Measurements from ENCODE around the gene CKS2. TPM values are rescaled to one million over a fixed set of nuclear protein-coding genes. Genes with fewer than 3 reads are reported as not detected.

Gene CKS2
- total and polyA plus RNA-seq, 4 donors: 17.4 to 113 (median 37.9) TPM

DNA sequence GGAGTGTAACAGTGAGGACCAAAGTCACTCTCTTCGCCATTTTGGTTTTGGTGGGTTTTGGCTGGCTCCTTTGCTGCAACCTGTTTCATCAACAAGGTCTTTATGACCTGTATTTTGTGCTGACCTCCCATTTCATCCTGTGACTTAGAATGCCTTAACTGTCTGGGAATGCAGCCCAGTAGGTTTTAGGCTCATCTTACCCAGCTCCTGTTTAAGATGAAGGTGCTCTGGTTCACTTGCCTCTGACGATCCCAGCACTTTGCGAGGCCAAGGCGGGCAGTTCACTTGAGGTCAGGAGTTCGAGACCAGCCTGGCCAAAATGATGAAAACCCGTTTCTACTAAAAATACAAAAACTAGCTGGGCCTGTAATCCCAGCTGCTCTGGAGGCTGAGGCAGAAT is 1.8 kb upstream of the CKS2 start:
- Histone ChIP-seq H3K9ac (ENCODE audit: insufficient read depth in 1 of 2, low read length in 2 of 2) (no peak overlapping the region), H3K4me1 (ENCODE audit: control insufficient read depth in 5 of 5, insufficient read depth in 5 of 5, low read length in 5 of 5) (peaks cover 3 to 29% (median 11%) of the 10 kb centered on the region in 5 donors), H3K27me3 (ENCODE audit: control insufficient read depth in 3 of 3, insufficient read depth in 3 of 3, low read length in 2 of 3) (no peaks in the 10 kb centered on the region), H3K9me3 (ENCODE audit: control insufficient read depth in 4 of 4, insufficient read depth in 3 of 4, low read length in 3 of 4) (no peaks in the 10 kb centered on the region), H3K36me3 (ENCODE audit: control insufficient read depth in 4 of 4, insufficient read depth in 4 of 4, low read length in 4 of 4) (peaks cover 0 to 4% (median 3%) of the 10 kb centered on the region in 4 donors), H3K27ac (ENCODE audit: low read depth in 1 of 2, low read length in 1 of 2) (peak overlapping the region in 1 of 2 donors; percentile 79), H3K4me3 (no peak overlapping the region)
- no peak for DNase-seq
- ATAC-seq (ENCODE audit: insufficient read depth, low FRiP score): no peak
- 87 to 92% methylated on average over 6 of the region's 6 CpGs for WGBS, 2 donors
- TF ChIP-seq, protein P1, sequence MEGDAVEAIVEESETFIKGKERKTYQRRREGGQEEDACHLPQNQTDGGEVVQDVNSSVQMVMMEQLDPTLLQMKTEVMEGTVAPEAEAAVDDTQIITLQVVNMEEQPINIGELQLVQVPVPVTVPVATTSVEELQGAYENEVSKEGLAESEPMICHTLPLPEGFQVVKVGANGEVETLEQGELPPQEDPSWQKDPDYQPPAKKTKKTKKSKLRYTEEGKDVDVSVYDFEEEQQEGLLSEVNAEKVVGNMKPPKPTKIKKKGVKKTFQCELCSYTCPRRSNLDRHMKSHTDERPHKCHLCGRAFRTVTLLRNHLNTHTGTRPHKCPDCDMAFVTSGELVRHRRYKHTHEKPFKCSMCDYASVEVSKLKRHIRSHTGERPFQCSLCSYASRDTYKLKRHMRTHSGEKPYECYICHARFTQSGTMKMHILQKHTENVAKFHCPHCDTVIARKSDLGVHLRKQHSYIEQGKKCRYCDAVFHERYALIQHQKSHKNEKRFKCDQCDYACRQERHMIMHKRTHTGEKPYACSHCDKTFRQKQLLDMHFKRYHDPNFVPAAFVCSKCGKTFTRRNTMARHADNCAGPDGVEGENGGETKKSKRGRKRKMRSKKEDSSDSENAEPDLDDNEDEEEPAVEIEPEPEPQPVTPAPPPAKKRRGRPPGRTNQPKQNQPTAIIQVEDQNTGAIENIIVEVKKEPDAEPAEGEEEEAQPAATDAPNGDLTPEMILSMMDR (IDR thresholded peaks at IDR 0.05; ENCODE audit: control extremely low read depth, extremely low read depth): no peak

- Histone ChIP-seq H3K9ac (ENCODE audit: insufficient read depth in 1 of 2, low read length in 2 of 2) (peak overlapping the region; percentile 98 to 99), H3K4me3 (peak overlapping the region; percentile 85), H3K27me3 (ENCODE audit: control insufficient read depth in 3 of 3, insufficient read depth in 3 of 3, low read length in 2 of 3) (no peaks in the 10 kb centered on the region), H3K4me1 (ENCODE audit: control insufficient read depth in 5 of 5, insufficient read depth in 5 of 5, low read length in 5 of 5) (peaks cover 3 to 32% (median 11%) of the 10 kb centered on the region in 5 donors), H3K27ac (ENCODE audit: low read depth in 1 of 2, low read length in 1 of 2) (peak overlapping the region; percentile 98 to 100), H3K9me3 (ENCODE audit: control insufficient read depth in 4 of 4, insufficient read depth in 3 of 4, low read length in 3 of 4) (no peaks in the 10 kb centered on the region), H3K36me3 (ENCODE audit: control insufficient read depth in 4 of 4, insufficient read depth in 4 of 4, low read length in 4 of 4) (peaks cover 0 to 3% (median 1%) of the 10 kb centered on the region in 4 donors)
- peak; percentile 9 for ATAC-seq (ENCODE audit: insufficient read depth, low FRiP score)
- WGBS, 2 donors: 16 to 22% methylated on average over 23 of the region's 23 CpGs
- DNase-seq: peak; percentile 28 to 46 (median 33)
- TF ChIP-seq, protein P1 (IDR thresholded peaks at IDR 0.05; ENCODE audit: control extremely low read depth, extremely low read depth): no peak
These were observed 1.2 kb upstream of the CKS2 start for GRCh38 chr9:89309608-89310474.

- peaks cover 3 to 32% (median 11%) of the 10 kb centered on the region in 5 donors for H3K4me1 ChIP-seq (ENCODE audit: control insufficient read depth in 5 of 5, insufficient read depth in 5 of 5, low read length in 5 of 5)
- TF ChIP-seq, protein P1 (IDR thresholded peaks at IDR 0.05; ENCODE audit: control extremely low read depth, extremely low read depth): no peak
- peak overlapping the region; percentile 60 to 96 for H3K9ac ChIP-seq (ENCODE audit: insufficient read depth in 1 of 2, low read length in 2 of 2)
- 1% methylated on average over 53 to 54 of the region's 54 CpGs for WGBS, 2 donors
- H3K27me3 ChIP-seq (ENCODE audit: control insufficient read depth in 3 of 3, insufficient read depth in 3 of 3, low read length in 2 of 3): no peaks in the 10 kb centered on the region
- DNase-seq (peak in 1 of 3 donors; percentile 29), ATAC-seq (ENCODE audit: insufficient read depth, low FRiP score) (peak; percentile 1)
- peaks cover 0 to 2% (median 2%) of the 10 kb centered on the region in 4 donors for H3K36me3 ChIP-seq (ENCODE audit: control insufficient read depth in 4 of 4, insufficient read depth in 4 of 4, low read length in 4 of 4)
- H3K27ac ChIP-seq (ENCODE audit: low read depth in 1 of 2, low read length in 1 of 2): peak overlapping the region in 1 of 2 donors; percentile 100
- no peaks in the 10 kb centered on the region for H3K9me3 ChIP-seq (ENCODE audit: control insufficient read depth in 4 of 4, insufficient read depth in 3 of 4, low read length in 3 of 4)
- peak overlapping the region; percentile 77 for H3K4me3 ChIP-seq
These were observed 589 bp downstream of the CKS2 start for GRCh38 chr9:89311346-89312221.
